ES-I3 (cell line): ENCODE measurements around the gene BARX2.

Experiments used
- H3K36me3 ChIP-seq: 2 replicates; pipeline ENCODE4 v1.6.1; 2013; ENCODE audit warnings: mild to moderate bottlenecking, low read length, control low read depth, moderate library complexity; ENCODE audit not compliant: insufficient read depth
- H3K4me1 ChIP-seq: 2 replicates; pipeline ENCODE4 v1.6.1; 2013; ENCODE audit warnings: mild to moderate bottlenecking, control low read depth, low read length; ENCODE audit not compliant: insufficient read depth
- H3K9ac ChIP-seq: 2 replicates; pipeline ENCODE4 v1.6.1; 2013; ENCODE audit warnings: low read depth, mild to moderate bottlenecking, low read length, moderate library complexity
- H3K9me3 ChIP-seq: 2 replicates; pipeline ENCODE4 v1.6.1; 2013; ENCODE audit warnings: mild to moderate bottlenecking, low read length, moderate library complexity; ENCODE audit not compliant: control insufficient read depth, insufficient read depth

BARX2 gene

DNA sequence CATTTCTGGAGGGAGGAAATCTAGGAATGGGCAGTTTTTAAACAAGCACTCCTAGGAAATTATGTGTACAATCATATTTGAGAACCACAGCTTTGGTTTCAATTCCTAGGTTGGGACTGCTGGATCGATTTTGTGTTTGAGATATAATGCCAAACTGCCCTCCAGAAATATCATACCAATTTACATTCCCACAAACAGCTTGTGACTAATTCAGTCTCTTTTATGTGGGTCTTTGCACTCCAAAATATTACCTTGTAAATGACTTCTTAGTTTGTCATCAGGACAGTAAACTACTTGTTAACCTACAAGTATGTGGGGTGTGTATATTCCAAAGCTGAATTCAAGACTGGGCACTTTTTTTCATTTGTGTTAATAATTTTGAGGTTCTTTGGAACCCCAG lies 9.8 kb upstream of the BARX2 start:
- Histone ChIP-seq H3K4me1 (no peaks in the 10 kb centered on the region), H3K9ac (no peak overlapping the region), H3K36me3 (no peaks in the 10 kb centered on the region), H3K9me3 (no peaks in the 10 kb centered on the region; the same call in 1 of the 2 replicates)

DNA sequence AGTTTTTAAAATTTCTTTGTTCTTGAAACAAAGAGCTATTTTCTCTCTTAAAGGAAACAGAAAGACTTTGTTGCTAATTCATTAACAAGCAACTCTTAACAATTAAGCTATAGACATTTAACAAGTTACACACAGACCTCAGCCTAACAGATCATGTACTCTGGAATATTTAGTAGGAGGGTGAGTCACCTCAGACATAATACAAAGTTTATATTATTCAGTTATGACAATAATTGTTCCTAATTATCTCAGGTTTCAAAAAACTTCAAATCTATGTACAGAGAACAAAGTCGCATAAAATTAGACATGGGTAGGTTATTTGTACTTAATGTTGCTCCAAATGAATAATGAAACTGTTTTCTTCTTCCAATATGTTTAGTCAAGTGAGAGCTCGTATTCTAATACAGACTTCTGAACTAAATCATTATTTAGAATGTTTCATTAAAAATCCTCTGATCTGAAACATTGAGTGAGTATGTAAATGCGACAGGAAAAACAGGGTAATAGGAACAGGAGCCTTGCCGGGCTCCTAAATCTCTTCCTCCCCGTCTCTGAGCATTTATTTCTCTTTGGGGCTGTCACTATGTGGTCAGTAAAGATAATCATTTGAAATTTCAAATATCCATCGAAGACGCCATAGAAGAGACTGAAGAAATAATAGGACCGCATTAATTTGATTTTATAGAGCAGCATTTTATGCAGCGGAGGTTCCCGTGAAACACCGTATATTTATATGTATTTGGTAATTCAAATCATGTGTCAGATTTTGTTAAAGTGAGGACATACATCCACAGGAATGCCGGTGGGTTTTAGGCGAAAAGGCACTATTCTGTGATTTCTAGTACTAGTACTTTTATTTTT lies 8.7 kb upstream of the BARX2 start:
- no peak overlapping the region for H3K9ac ChIP-seq
- no peaks in the 10 kb centered on the region; the same call in 1 of the 2 replicates for H3K9me3 ChIP-seq
- H3K4me1 ChIP-seq = no peaks in the 10 kb centered on the region
- no peaks in the 10 kb centered on the region for H3K36me3 ChIP-seq

DNA sequence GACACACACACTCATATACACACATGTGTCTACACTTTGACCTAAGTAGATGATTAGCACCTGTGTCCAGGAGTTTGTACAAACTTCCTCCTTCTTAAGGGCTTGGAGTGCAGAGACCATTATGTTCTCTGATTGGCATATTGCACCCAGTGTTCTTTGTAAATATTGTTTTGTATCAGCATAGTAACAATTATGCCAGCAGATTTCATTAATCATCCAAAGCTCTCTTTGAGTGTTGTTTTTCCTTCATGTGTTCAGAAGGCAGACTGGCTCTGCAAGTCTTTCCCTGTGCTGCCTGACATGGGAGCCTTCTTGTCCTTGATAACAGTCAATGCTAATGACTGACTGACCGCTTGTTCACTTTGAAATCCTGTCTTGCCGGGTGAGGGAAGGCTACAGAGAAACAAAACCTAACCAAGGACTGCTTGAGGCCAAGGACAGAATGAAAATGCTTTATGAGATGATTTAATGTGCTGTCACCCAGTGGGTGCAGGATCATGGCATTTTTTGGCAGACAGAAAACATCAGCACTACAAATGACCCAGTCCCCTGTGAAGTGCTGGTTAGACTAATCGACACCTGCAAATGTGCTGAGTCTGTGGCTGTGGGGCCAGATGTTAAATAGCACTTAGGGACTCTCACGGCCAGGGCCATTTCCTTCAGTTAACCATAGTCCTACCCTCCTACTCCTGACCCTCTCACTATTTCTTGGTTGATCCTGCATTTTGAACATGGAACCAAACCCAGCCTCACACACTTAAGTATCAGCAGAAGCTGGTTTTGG lies 6.6 kb upstream of the BARX2 start:
- Histone ChIP-seq H3K9me3 (no peaks in the 10 kb centered on the region; the same call in 1 of the 2 replicates), H3K9ac (no peak overlapping the region), H3K36me3 (no peaks in the 10 kb centered on the region), H3K4me1 (no peaks in the 10 kb centered on the region; the same call in 1 of the 2 replicates)

DNA sequence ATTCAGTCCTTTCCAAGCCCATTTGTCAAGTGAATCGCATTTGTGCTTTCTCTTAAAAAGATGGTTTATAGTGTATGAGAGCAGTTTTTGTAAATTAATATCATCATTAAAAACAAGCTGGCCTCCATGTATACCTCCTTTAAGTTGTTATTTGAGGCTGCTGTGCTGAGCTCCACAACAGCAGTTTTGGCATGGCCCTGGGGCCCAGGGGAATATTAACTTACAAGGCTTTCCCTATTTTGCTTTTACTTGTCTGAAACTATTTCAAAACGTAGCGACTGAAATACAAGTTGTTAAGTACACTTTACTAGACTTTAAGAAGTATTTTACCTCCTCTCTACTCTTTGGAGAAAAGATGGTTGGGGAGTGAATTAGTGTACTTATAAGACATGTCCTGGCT lies 4.9 kb upstream of the BARX2 start:
- no peaks in the 10 kb centered on the region; the same call in 1 of the 2 replicates for H3K9me3 ChIP-seq
- no peaks in the 10 kb centered on the region; the same call in 1 of the 2 replicates for H3K4me1 ChIP-seq
- H3K9ac ChIP-seq = no peak overlapping the region

DNA sequence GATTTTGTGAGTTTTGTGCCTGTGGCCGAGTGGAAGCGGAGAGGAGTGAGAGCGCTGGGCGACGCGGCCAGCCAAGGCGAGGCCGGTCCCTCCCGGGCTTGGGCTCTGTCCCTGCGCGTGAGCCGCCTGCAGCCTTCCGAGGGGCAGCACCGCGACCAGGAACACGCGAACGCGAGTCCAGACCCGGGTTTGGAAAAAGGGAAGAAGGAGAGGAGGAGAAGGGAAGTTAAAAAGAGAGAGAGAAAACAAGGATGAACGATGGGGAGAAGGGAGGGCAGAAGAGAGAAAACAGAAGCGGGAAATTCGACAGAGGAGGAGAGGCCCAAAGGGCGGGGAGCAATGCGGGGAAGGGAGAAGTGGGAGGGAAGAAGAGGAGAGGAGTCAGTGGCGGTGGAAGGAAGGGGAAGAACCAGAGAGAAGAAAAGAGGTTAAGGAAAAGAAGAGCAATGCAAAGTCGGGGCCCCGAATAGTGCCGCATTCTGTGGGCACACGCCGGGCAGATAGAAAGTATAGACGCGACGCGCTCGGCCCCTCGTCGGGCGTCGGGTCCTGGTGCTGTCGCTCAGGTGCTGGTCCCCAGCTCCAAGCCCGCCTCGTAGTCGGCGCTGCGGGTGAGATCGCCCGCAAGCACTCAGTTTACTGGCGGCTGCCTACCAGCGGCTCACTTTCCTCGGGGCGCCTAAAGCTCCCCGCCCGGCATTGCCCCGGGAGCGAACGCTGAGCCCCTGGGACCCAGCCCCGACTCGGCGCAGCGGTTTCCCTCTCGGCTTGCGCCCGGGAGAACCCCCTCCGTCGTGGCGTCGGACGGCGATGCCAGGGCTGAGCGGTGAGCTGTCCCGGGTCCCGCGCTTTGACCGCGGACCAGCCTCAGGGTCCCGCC lies 2.8 kb upstream of the BARX2 start:
- Histone ChIP-seq H3K9me3 (no peaks in the 10 kb centered on the region), H3K36me3 (no peaks in the 10 kb centered on the region), H3K9ac (peak overlapping the region; percentile 74; the same call in 1 of the 2 replicates), H3K4me1 (no peaks in the 10 kb centered on the region; the same call in 1 of the 2 replicates)

More for the DNA sequence above, 4.9 kb upstream of the BARX2 start:
- H3K36me3 ChIP-seq = no peaks in the 10 kb centered on the region

DNA sequence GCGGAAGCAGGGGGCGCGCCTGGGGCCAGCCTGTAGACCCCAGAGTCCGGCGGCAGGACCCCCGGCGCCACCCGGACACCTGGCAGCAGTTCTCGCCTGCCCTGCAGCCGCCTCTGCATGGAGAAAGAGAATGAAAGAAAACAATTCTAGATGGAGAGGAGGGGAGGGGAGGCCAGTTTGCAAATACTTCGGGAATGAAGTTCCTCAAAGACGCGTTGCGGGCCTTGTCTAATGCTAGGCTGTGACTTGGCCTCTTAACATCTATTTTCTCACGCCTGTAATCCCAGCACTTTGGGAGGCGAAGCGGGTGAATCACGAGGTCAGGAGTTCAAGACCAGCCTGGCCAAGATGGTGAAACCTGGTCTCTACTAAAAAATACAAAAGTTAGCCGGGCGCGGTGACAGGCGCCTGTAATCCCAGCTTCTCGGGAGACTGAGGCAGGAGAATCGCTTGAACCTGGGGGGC lies 2.1 kb upstream of the BARX2 start:
- Histone ChIP-seq H3K9me3 (no peaks in the 10 kb centered on the region), H3K4me1 (no peaks in the 10 kb centered on the region; the same call in 1 of the 2 replicates), H3K36me3 (no peaks in the 10 kb centered on the region), H3K9ac (peak overlapping the region; percentile 74; the same call in 1 of the 2 replicates)

DNA sequence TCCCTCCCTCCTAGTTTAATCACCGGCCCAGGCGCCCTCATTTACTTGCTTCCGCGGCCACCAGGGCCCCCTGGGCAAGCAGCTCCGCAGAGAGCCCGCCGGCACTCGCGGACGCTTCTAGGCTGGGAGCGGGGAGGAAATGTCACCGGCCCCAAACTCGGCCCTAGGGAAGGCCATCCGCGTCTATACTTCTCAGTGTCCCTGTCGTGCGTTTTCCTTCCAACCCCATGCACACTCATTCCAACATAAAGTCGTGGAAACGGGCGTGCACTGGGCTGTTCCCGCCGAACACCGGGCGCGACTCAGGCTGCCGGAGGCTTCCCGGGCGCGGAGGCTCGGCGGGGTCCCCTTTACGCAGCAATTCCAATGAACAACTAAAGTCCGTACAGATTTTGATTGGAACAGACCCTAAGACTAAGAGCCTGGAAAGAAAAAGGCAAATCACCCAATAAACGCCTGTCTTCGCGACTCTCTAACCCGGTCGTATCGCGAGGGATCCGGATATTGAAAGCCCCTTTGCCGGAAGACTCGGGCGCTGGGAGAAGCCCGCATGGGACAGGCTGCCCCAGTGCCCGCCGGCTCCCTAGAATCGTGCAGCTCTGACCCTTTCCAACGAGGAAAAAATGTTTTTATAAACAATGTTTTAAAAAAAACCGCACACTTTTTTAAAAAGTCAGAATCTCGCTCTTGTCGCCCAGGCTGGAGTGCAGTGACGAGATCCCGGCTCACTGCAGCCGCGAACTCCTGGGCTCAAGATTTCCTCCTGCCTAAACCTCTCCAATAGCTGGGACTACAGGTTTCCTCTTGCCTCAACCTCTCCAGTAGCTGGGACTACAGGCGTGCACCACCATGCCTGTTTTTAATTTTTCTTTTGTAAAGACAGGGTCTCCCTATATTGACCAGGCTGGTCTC lies 1.3 kb upstream of the BARX2 start:
- peak overlapping the region; percentile 74; the same call in 1 of the 2 replicates for H3K9ac ChIP-seq
- H3K9me3 ChIP-seq = no peaks in the 10 kb centered on the region
- no peaks in the 10 kb centered on the region for H3K36me3 ChIP-seq
- H3K4me1 ChIP-seq = no peaks in the 10 kb centered on the region; the same call in 1 of the 2 replicates

DNA sequence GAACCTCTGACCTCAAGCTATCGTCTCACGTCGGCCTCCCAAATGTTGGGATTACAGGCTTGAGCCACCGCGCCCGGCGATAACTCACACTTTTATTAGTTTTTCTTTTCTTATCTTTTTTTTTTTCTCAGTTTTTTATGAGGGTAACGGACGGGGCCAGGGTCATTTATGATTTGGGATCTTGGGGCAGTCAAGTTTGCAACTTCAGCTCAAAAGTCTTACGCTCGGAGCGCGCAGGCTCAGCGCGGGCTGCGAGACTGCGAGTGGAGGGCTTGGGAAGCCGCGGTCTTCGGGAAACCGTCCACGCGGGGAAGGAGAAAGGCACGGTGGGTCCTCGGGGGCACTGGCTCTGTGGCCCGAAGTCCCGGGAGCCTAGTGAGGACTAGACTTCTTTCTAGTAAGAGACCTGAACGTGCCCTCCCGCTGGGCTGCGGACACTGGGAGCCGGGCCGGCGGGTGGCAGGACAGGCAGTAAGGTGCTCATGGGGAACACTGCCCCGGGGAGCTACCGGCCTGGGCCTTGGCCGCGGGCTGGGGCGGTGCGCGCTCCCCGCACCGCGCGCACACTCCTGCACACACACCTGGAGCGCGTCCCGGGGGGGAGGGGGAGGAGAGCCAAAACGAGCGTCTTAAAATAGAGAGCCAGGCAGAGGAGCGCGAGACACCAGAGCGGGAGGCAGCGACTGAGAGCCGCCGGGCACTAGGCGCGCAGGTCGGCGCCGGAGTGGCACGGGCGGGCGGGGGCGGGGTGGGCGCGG lies 476 bp upstream of the BARX2 start:
- no peaks in the 10 kb centered on the region; the same call in 1 of the 2 replicates for H3K4me1 ChIP-seq
- no peaks in the 10 kb centered on the region for H3K9me3 ChIP-seq
- peak overlapping the region; percentile 74; the same call in 1 of the 2 replicates for H3K9ac ChIP-seq
- no peaks in the 10 kb centered on the region for H3K36me3 ChIP-seq

DNA sequence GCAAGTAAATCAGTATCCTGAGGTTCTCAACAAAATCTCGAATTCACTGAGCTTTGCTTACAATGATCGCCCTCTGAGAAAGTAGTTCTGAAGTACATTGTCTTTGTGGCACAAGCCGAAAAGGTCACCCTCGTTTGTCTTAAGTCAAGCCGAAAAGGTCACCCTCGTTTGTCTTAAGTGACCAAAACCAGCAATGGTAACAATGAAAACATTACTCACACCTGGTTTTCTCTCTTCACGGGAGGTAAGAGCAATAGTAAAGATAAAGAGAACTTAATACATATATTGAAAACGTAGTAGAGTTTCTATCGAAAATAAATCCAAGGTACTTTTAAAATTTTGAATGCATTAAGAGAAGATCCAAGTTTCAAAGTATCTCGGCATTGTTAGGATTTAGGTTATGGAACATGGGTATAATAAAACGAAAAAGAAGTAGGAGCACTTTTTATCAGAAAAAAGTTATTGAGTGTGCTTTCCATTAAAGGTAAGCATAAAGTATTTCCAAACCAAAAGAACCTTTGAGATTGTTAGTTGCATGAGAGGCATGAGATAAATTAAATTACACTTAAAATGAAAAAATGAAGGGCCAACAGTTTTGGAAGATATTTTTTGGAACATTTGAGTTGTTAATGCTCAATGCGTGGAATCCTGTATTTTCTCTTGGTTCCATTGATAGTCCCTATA lies 1.2 kb downstream of the BARX2 start:
- Histone ChIP-seq H3K4me1 (no peaks in the 10 kb centered on the region; the same call in 1 of the 2 replicates), H3K36me3 (no peaks in the 10 kb centered on the region), H3K9me3 (no peaks in the 10 kb centered on the region), H3K9ac (no peak overlapping the region)

DNA sequence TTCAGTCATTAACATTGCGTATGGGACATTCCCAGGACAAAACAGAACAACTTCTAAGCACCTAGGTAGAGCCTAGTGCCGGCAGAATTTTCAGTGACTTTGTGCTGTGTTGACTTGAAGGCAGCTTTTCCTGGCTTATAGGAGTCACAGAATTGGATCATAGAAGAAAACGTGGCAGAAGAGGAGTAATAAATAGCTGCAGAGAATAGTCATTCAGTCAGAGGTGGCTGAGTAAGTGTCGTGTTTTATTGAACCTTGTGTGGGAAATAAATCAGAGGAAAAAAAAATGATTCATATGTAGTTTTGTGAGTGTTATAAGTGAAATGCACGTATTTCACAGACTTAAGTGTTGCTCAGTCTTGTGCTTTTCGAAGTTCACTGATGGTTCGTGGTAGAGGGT lies 2.1 kb downstream of the BARX2 start:
- H3K9me3 ChIP-seq = no peaks in the 10 kb centered on the region

DNA sequence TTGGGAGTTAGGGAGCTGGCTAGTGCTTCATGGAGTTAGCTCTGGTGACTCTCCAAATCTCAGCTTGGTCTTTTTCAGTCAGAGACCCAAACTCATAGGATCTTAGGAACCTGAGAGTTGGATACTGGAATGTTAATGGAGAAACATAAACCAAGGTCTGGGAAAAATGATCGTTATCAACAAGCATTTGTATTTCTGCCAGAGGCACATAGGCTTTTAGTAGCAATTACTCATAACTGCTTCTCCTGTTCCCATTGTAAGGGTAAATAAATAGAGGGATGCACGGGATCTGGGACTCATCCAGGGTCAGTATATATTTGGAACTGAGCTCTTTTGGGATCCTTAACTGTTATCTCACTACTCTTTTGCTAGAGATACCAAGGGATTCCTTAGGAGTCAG lies 4.8 kb downstream of the BARX2 start:
- no peaks in the 10 kb centered on the region for H3K36me3 ChIP-seq
- no peaks in the 10 kb centered on the region for H3K4me1 ChIP-seq
- H3K9me3 ChIP-seq = no peaks in the 10 kb centered on the region
- H3K9ac ChIP-seq = no peak overlapping the region

More for the DNA sequence above, 2.1 kb downstream of the BARX2 start:
- Histone ChIP-seq H3K4me1 (no peaks in the 10 kb centered on the region), H3K36me3 (no peaks in the 10 kb centered on the region), H3K9ac (no peak overlapping the region)

DNA sequence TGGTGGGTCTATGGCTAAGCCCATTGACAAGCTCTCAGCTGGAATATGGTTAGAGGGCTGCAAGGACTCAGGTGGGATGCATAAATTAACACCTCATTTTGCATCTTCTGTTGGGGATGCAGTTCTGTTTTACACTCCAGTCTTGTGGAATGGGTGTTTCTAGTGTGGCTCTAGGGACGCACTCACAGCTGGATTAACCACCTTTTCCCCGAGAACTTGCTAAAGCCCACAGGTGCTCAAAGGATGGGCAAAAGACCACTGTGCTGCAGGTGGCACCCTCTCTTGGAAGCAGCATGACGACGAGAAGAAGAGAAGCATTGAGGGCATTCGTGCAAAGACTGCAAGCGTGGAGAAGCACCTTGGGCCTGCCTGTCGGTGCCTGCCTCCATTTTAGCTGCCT lies 6.9 kb downstream of the BARX2 start:
- Histone ChIP-seq H3K9ac (no peak overlapping the region), H3K36me3 (no peaks in the 10 kb centered on the region), H3K9me3 (no peaks in the 10 kb centered on the region), H3K4me1 (no peaks in the 10 kb centered on the region)
